ENCODE data around the gene ATP5F1A. TPM values are rescaled to one million over a fixed set of nuclear protein-coding genes. Genes with fewer than 3 reads are reported as not detected.
A peak's percentile ranks its signal among the peaks of the same experiment; 100 is the strongest.

The ATP5F1A gene
- total and polyA plus RNA-seq, 2 of the 4 experiments (the other 2 are of a cell fraction), result 543 to 1,085 TPM

DNA sequence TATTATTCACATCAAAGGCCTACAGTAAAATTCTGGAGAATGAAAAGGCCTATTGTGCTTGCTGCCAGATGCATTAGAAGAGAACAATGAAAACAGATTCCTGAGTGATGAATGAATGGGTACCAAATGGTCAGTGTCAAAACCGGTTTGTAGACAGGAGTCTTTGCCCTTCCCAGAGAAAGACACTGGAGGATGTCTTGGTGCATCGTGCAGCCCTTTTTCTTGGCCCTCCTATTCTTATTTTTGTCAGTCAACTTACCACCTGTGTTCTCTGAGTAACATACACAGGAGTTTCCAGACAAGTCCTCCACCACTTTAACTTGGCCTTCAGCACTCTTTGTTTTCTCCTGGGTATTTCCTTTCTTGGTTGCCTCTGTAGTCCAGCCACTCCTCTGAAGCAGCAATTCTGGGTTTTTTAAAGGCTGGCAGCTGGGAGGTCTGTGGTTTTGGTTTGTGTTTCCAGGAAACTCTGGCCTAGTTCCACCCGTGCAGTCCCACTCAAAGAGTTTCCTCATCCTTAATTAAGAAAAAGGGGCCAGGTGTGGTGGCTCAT is 55.4 kb downstream of the ATP5F1A start:
- no peak overlapping the region for H4K8ac ChIP-seq (ENCODE audit: low read depth in 2 of 2, low read length in 2 of 2)
- H3K4me2 ChIP-seq (ENCODE audit: low read depth, low read length), result no peak overlapping the region
- no CpG with 5 or more reads among the region's 3 CpGs for WGBS, 2 experiments (ENCODE audit: extremely low coverage in 2 of 2, insufficient read length in 1 of 2)
- CTCF ChIA-PET, result no interaction called here
- no peak; the same call in 1 of the 2 replicates for ATAC-seq (ENCODE audit: low read depth)
- BruUV-seq (replicated peaks), result no TSS peak
- no peak overlapping the region for H3K18ac ChIP-seq (ENCODE audit: low read depth, low read length)
- H3K9ac ChIP-seq (ENCODE audit: low read depth, low read length), result no peak overlapping the region
- intact Hi-C loops (cut with micrococcal nuclease), result no loop called here
- no peaks in the 10 kb centered on the region for H3K9me3 ChIP-seq (ENCODE audit: control insufficient read depth, insufficient read depth, low read length)
- POLR2A ChIA-PET (ENCODE audit: unreplicated experiment), result no interaction called here
- DNase-seq, result peak; percentile 52
- no peak overlapping the region for H2BK120ac ChIP-seq (ENCODE audit: low read depth, low read length)
- H2BK20ac ChIP-seq (ENCODE audit: low read depth, low read length), result no peak overlapping the region
- no peaks in the 10 kb centered on the region for H3K27me3 ChIP-seq (ENCODE audit: control insufficient read depth, insufficient read depth, low read length)
- in situ Hi-C loops (cut with MboI; ENCODE audit: low sequenced_read_pairs), result no loop called here
- dilution Hi-C loops (cut with HindIII; ENCODE audit: low sequenced_read_pairs, unreplicated experiment), result no loop called here
- H3K27ac ChIP-seq (ENCODE audit: insufficient read depth, low read length), result no peak overlapping the region
- no peak overlapping the region for H2AK9ac ChIP-seq (replicated peaks; ENCODE audit: low read depth, low read length, poor library complexity)
- peaks cover 6% of the 10 kb centered on the region; the same call in 1 of the 2 replicates for H3K9me1 ChIP-seq (ENCODE audit: insufficient read depth, low read length)
- H3K4me3 ChIP-seq (ENCODE audit: insufficient read depth, low read depth, low read length), result no peak overlapping the region
- H3K23ac ChIP-seq (ENCODE audit: low read depth, low read length), result 0 out of 2 replicates have a peak overlapping the region, but pooled peaks have one; percentile 23
- H3K4ac ChIP-seq (ENCODE audit: low read depth, low read length), result no peak overlapping the region
- TF ChIP-seq MAFK (IDR thresholded peaks at IDR 0.05; ENCODE audit: low read depth, low read length), result no peak
- TF ChIP-seq, protein P1, sequence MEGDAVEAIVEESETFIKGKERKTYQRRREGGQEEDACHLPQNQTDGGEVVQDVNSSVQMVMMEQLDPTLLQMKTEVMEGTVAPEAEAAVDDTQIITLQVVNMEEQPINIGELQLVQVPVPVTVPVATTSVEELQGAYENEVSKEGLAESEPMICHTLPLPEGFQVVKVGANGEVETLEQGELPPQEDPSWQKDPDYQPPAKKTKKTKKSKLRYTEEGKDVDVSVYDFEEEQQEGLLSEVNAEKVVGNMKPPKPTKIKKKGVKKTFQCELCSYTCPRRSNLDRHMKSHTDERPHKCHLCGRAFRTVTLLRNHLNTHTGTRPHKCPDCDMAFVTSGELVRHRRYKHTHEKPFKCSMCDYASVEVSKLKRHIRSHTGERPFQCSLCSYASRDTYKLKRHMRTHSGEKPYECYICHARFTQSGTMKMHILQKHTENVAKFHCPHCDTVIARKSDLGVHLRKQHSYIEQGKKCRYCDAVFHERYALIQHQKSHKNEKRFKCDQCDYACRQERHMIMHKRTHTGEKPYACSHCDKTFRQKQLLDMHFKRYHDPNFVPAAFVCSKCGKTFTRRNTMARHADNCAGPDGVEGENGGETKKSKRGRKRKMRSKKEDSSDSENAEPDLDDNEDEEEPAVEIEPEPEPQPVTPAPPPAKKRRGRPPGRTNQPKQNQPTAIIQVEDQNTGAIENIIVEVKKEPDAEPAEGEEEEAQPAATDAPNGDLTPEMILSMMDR (conservative IDR thresholded peaks at IDR 0.05; ENCODE audit: low read depth, low read length), result no peak
- peaks cover 10 to 33% of the 10 kb centered on the region in 2 experiments; a peak in 3 of 4 replicates for H3K79me1 ChIP-seq (ENCODE audit: low read depth in 1 of 2, low read length in 2 of 2)
- no peak overlapping the region for H4K5ac ChIP-seq (ENCODE audit: low read depth, low read length)
- no peak overlapping the region for H4K91ac ChIP-seq (ENCODE audit: insufficient read depth, low read depth, low read length)
- H2BK5ac ChIP-seq (ENCODE audit: low read depth, low read length, poor library complexity, severe bottlenecking), result no peak overlapping the region
- no peak overlapping the region for H2AK5ac ChIP-seq (ENCODE audit: low read depth, low read length)
- H3K14ac ChIP-seq (replicated peaks; ENCODE audit: low read depth, low read length), result 0 out of 2 replicates have a peak overlapping the region, but pooled peaks have one; percentile 17
- H2AFZ ChIP-seq (replicated peaks; ENCODE audit: low read length, poor library complexity), result no peak overlapping the region
- peaks cover 3% of the 10 kb centered on the region for H3K4me1 ChIP-seq (ENCODE audit: control insufficient read depth, insufficient read depth, low read length)
- no peak overlapping the region for H3K56ac ChIP-seq (ENCODE audit: extremely low read depth, insufficient read depth, low read length)
- H3K36me3 ChIP-seq (ENCODE audit: control insufficient read depth, insufficient read depth, low read length), result peaks cover 7% of the 10 kb centered on the region
- H2BK15ac ChIP-seq (ENCODE audit: low read depth, low read length), result no peak overlapping the region
- H4K20me1 ChIP-seq (ENCODE audit: insufficient read depth, low read length), result peaks cover 8% of the 10 kb centered on the region; the same call in 1 of the 2 replicates

All from IMR-90 (cell line).